ENCODE measurements around the gene RSAD2.

RSAD2 gene

DNA sequence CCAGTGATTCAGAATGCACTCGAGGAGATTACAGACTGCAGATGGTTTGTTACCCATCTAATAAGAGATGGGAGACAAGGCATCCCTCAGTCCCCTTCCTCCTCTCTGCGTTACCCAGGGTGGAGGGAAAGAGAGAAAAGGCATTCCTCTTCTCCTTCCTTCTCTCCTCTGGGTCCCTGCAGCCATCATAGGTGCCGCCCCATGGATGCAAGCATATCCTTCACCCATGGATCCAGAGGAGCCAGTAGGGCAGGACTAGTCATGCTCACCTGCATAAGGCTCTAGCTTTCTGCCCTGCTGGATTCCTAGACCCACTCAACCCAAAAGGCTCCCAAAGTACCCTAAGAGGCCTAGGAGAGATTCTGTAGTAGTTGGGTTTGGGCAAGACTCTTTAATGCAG lies 32.3 kb upstream of the RSAD2 start:
- Histone ChIP-seq H2AFZ (ENCODE audit: low read length) (no peak overlapping the region), H3K4me3 (ENCODE audit: low read depth, low read length, poor library complexity, severe bottlenecking) (no peak overlapping the region), H3K27ac (ENCODE audit: low read depth, low read length, poor library complexity, severe bottlenecking) (no peak overlapping the region), H3F3A (ENCODE audit: insufficient read depth, low read length) (no peaks in the 10 kb centered on the region), H3K27me3 (ENCODE audit: insufficient read depth, low read length) (no peaks in the 10 kb centered on the region), H4K20me1 (ENCODE audit: insufficient read depth, low read length) (no peaks in the 10 kb centered on the region), H3K79me2 (ENCODE audit: insufficient read depth, low read length) (no peaks in the 10 kb centered on the region), H3K4me1 (ENCODE audit: insufficient read depth, low read length, severe bottlenecking) (no peaks in the 10 kb centered on the region), H3K36me3 (ENCODE audit: insufficient read depth, low read length) (no peaks in the 10 kb centered on the region), H3K4me2 (ENCODE audit: low read length) (no peak overlapping the region), H3K9ac (ENCODE audit: low read length) (no peak overlapping the region), H3K9me2 (ENCODE audit: low read depth, low read length) (no peaks in the 10 kb centered on the region), H3K9me3 (ENCODE audit: low read length) (peaks cover 23% of the 10 kb centered on the region)
- no peak for TF ChIP-seq EZH2 (IDR thresholded peaks at IDR 0.05; ENCODE audit: borderline replicate concordance, low read length)
- TF ChIP-seq, protein P1, sequence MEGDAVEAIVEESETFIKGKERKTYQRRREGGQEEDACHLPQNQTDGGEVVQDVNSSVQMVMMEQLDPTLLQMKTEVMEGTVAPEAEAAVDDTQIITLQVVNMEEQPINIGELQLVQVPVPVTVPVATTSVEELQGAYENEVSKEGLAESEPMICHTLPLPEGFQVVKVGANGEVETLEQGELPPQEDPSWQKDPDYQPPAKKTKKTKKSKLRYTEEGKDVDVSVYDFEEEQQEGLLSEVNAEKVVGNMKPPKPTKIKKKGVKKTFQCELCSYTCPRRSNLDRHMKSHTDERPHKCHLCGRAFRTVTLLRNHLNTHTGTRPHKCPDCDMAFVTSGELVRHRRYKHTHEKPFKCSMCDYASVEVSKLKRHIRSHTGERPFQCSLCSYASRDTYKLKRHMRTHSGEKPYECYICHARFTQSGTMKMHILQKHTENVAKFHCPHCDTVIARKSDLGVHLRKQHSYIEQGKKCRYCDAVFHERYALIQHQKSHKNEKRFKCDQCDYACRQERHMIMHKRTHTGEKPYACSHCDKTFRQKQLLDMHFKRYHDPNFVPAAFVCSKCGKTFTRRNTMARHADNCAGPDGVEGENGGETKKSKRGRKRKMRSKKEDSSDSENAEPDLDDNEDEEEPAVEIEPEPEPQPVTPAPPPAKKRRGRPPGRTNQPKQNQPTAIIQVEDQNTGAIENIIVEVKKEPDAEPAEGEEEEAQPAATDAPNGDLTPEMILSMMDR (IDR thresholded peaks at IDR 0.05; ENCODE audit: low read length): no peak

DNA sequence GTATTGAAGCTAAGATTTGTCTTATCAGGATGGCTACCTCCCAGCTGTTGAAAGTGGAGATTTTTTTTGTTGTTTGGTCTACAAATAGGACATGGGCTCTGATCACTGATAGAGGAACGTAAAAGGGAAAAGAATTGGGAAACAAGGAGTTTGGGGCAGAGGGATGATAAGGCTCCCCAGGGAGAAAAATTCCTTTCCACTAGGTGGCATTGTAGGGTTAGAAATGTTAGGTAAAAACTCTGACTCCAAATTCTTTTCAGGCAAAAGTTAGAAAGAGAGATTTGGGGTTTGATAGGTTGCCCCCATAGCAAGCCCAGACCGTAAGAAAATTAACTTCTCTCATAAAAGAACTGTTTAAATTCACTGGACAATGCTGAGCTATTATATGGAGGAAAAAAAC lies 31.7 kb upstream of the RSAD2 start:
- H4K20me1 ChIP-seq (ENCODE audit: insufficient read depth, low read length): no peaks in the 10 kb centered on the region
- no peak overlapping the region for H2AFZ ChIP-seq (ENCODE audit: low read length)
- H3K9ac ChIP-seq (ENCODE audit: low read length): no peak overlapping the region
- no peaks in the 10 kb centered on the region for H3F3A ChIP-seq (ENCODE audit: insufficient read depth, low read length)
- peaks cover 23% of the 10 kb centered on the region for H3K9me3 ChIP-seq (ENCODE audit: low read length)
- H3K4me2 ChIP-seq (ENCODE audit: low read length): no peak overlapping the region
- H3K4me1 ChIP-seq (ENCODE audit: insufficient read depth, low read length, severe bottlenecking): no peaks in the 10 kb centered on the region
- H3K27me3 ChIP-seq (ENCODE audit: insufficient read depth, low read length): no peaks in the 10 kb centered on the region
- H3K4me3 ChIP-seq (ENCODE audit: low read depth, low read length, poor library complexity, severe bottlenecking): no peak overlapping the region
- no peaks in the 10 kb centered on the region for H3K79me2 ChIP-seq (ENCODE audit: insufficient read depth, low read length)
- TF ChIP-seq EZH2 (IDR thresholded peaks at IDR 0.05; ENCODE audit: borderline replicate concordance, low read length): no peak
- TF ChIP-seq, protein P1 (IDR thresholded peaks at IDR 0.05; ENCODE audit: low read length): peak; percentile 26; the same call in 1 of the 2 replicates
- H3K9me2 ChIP-seq (ENCODE audit: low read depth, low read length): no peaks in the 10 kb centered on the region
- H3K36me3 ChIP-seq (ENCODE audit: insufficient read depth, low read length): no peaks in the 10 kb centered on the region
- no peak overlapping the region for H3K27ac ChIP-seq (ENCODE audit: low read depth, low read length, poor library complexity, severe bottlenecking)

DNA sequence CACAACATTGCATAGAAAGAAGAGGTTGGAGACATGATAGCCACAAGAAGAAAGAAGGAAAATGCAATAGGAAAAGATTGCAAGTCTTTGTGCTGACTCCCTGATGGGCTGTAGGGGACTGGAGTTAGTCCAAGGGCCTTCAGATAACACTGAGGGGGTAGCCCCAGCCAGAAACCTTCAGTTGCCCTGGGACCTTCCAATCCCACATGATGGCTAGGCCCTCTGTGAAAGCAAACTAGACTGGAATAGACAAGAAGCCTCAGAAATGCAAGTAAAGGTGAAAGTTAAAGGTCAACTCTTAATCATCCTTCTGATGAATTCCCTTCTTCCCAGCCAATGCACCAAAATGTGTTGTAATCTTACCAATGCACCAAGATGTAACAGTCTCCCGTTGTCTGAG lies 31.0 kb upstream of the RSAD2 start:
- no peak overlapping the region for H2AFZ ChIP-seq (ENCODE audit: low read length)
- H3K9me3 ChIP-seq (ENCODE audit: low read length): peaks cover 23% of the 10 kb centered on the region
- no peaks in the 10 kb centered on the region for H3K79me2 ChIP-seq (ENCODE audit: insufficient read depth, low read length)

More for the DNA sequence above, 31.0 kb upstream of the RSAD2 start:
- Histone ChIP-seq H4K20me1 (ENCODE audit: insufficient read depth, low read length) (no peaks in the 10 kb centered on the region), H3F3A (ENCODE audit: insufficient read depth, low read length) (no peaks in the 10 kb centered on the region), H3K4me2 (ENCODE audit: low read length) (no peak overlapping the region), H3K4me3 (ENCODE audit: low read depth, low read length, poor library complexity, severe bottlenecking) (no peak overlapping the region), H3K9me2 (ENCODE audit: low read depth, low read length) (no peaks in the 10 kb centered on the region), H3K27me3 (ENCODE audit: insufficient read depth, low read length) (no peaks in the 10 kb centered on the region), H3K27ac (ENCODE audit: low read depth, low read length, poor library complexity, severe bottlenecking) (no peak overlapping the region), H3K9ac (ENCODE audit: low read length) (no peak overlapping the region), H3K36me3 (ENCODE audit: insufficient read depth, low read length) (no peaks in the 10 kb centered on the region), H3K4me1 (ENCODE audit: insufficient read depth, low read length, severe bottlenecking) (no peaks in the 10 kb centered on the region)
- TF ChIP-seq EZH2 (IDR thresholded peaks at IDR 0.05; ENCODE audit: borderline replicate concordance, low read length): no peak
- TF ChIP-seq, protein P1 (IDR thresholded peaks at IDR 0.05; ENCODE audit: low read length): no peak
